ENCODE measurements around the gene REG1B. TPM values are rescaled to one million over a fixed set of nuclear protein-coding genes. Genes with fewer than 3 reads are reported as not detected.

REG1B gene
- total RNA-seq, 4 donors from 2014 or later: not detected

- no peaks in the 10 kb centered on the region for H3K27me3 ChIP-seq
- no peak overlapping the region for H3K27ac ChIP-seq (replicated peaks in 1 of 4)
- 93% methylated on average over 3 of the region's 3 CpGs for WGBS
- no peak for TF ChIP-seq EP300 (IDR thresholded peaks at IDR 0.05)
- no peak for TF ChIP-seq CTCF (IDR thresholded peaks at IDR 0.05)
- TF ChIP-seq POLR2A (IDR thresholded peaks at IDR 0.05; ENCODE audit: low read depth): no peak
- TF ChIP-seq POLR2AphosphoS5 (IDR thresholded peaks at IDR 0.05): no peak
- no peak overlapping the region for H3K4me3 ChIP-seq
- no peaks in the 10 kb centered on the region for H3K36me3 ChIP-seq
- H3K4me1 ChIP-seq: no peaks in the 10 kb centered on the region
- intact Hi-C loops (cut with DNase I): no loop called here
- no peak for DNase-seq (ENCODE audit: extremely low spot score)
- H3K9me3 ChIP-seq: no peaks in the 10 kb centered on the region
Measured at GRCh38 chr2:79125721-79125985, 37.9 kb upstream of the REG1B start.

- 78% methylated on average over 9 of the region's 9 CpGs for WGBS
- Histone ChIP-seq H3K27me3 (no peaks in the 10 kb centered on the region), H3K36me3 (no peaks in the 10 kb centered on the region), H3K4me3 (no peak overlapping the region), H3K4me1 (no peaks in the 10 kb centered on the region), H3K9me3 (no peaks in the 10 kb centered on the region), H3K27ac (replicated peaks in 1 of 4) (no peak overlapping the region)
- intact Hi-C loops (cut with DNase I): no loop called here
- no peak for TF ChIP-seq POLR2AphosphoS5 (IDR thresholded peaks at IDR 0.05)
- no peak for TF ChIP-seq POLR2A (IDR thresholded peaks at IDR 0.05; ENCODE audit: low read depth)
- TF ChIP-seq EP300 (IDR thresholded peaks at IDR 0.05): no peak
- DNase-seq (ENCODE audit: extremely low spot score): no peak
Measured at GRCh38 chr2:79124907-79125720, 37.3 kb upstream of the REG1B start.

- Histone ChIP-seq H3K9me3 (no peaks in the 10 kb centered on the region), H3K27ac (replicated peaks in 1 of 4) (no peak overlapping the region), H3K27me3 (no peaks in the 10 kb centered on the region), H3K36me3 (no peaks in the 10 kb centered on the region), H3K4me3 (no peak overlapping the region), H3K4me1 (no peaks in the 10 kb centered on the region)
- no peak for DNase-seq (ENCODE audit: extremely low spot score)
- TF ChIP-seq EP300 (IDR thresholded peaks at IDR 0.05) (no peak), POLR2AphosphoS5 (IDR thresholded peaks at IDR 0.05) (no peak), CTCF (IDR thresholded peaks at IDR 0.05) (no peak), POLR2A (IDR thresholded peaks at IDR 0.05; ENCODE audit: low read depth) (no peak)
- intact Hi-C loops (cut with DNase I): no loop called here
- 81% methylated on average over 2 of the region's 2 CpGs for WGBS
Measured at GRCh38 chr2:79122676-79123075, 34.9 kb upstream of the REG1B start.

GRCh38 chr2:79120194-79120713 lies 32.5 kb upstream of the REG1B start, which contains the start of gene REG1A:
REG1A (plus strand) TSS chr2:79120488; CDS start chr2:79120862, 374 bp downstream.
- no peaks in the 10 kb centered on the region for H3K9me3 ChIP-seq
- TF ChIP-seq EP300 (IDR thresholded peaks at IDR 0.05) (no peak), CTCF (IDR thresholded peaks at IDR 0.05) (no peak), POLR2A (IDR thresholded peaks at IDR 0.05; ENCODE audit: low read depth) (no peak), POLR2AphosphoS5 (IDR thresholded peaks at IDR 0.05) (no peak)
- no peak within 1 kb of the TSS for H3K27ac ChIP-seq (replicated peaks in 1 of 4)
- no peak within 1 kb of the TSS for H3K4me3 ChIP-seq
- 78% methylated on average over 6 of the region's 6 CpGs for WGBS
- no peaks in the 10 kb centered on the region for H3K36me3 ChIP-seq
- no peaks in the 10 kb centered on the region for H3K4me1 ChIP-seq
- intact Hi-C loops (cut with DNase I): no loop called here
- DNase-seq (ENCODE audit: extremely low spot score): no peak
- H3K27me3 ChIP-seq: no peaks in the 10 kb centered on the region

- no peak for DNase-seq (ENCODE audit: extremely low spot score)
Measured at GRCh38 chr2:79116997-79117928, 29.5 kb upstream of the REG1B start.

More at GRCh38 chr2:79116997-79117928, 29.5 kb upstream of the REG1B start:
- no peaks in the 10 kb centered on the region for H3K27me3 ChIP-seq
- no peak overlapping the region for H3K27ac ChIP-seq (replicated peaks in 1 of 4)
- H3K36me3 ChIP-seq: no peaks in the 10 kb centered on the region
- no peaks in the 10 kb centered on the region for H3K4me1 ChIP-seq
- WGBS: 64% methylated on average over 2 of the region's 2 CpGs
- H3K9me3 ChIP-seq: no peaks in the 10 kb centered on the region
- no peak for TF ChIP-seq POLR2A (IDR thresholded peaks at IDR 0.05; ENCODE audit: low read depth)
- no peak for TF ChIP-seq EP300 (IDR thresholded peaks at IDR 0.05)
- no peak for TF ChIP-seq POLR2AphosphoS5 (IDR thresholded peaks at IDR 0.05)
- no peak for TF ChIP-seq CTCF (IDR thresholded peaks at IDR 0.05)
- intact Hi-C loops (cut with DNase I): no loop called here
- no peak overlapping the region for H3K4me3 ChIP-seq
